HG03103 (cell line): ENCODE results near the gene CAP1.
"Not testable (repeated sequence)": the region's sequence is repeated elsewhere in the genome, so short reads cannot be mapped to it uniquely, and the experiment has no call there.

Experiments
- ATAC-seq: cut with Tn5 transposase; IDR thresholded peaks from one replicate; pipeline ENCODE4 v1.9.1; 2021; ENCODE audit warnings: low read depth; ENCODE audit not compliant: unreplicated experiment

Gene CAP1

GRCh38 chr1:40030528-40031135 lies 9.9 kb upstream of the CAP1 start:
- ATAC-seq, result no peak

GRCh38 chr1:40032240-40032891 lies 8.2 kb upstream of the CAP1 start:
- ATAC-seq, result no peak

DNA sequence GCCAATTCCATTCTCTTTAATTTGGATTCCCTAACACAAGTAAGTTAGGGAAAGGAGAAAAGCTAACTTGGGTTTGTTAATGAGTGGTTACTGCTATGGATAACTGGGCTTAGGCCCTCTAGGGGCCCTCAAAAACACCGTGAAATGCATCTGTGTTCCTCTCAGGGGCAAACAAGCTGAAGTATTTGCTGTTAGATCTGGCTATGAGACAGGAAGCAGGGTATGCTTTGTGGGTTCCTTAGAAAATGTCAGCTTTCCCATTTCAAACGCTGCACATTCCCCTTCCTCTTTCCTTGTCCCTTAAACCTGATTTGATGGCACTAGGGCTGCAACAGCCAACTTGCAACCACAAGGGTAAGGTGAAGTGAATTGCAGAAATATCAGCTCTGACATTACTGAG lies 5.7 kb upstream of the CAP1 start:
- no peak for ATAC-seq

GRCh38 chr1:40036574-40036973 lies 4.0 kb upstream of the CAP1 start:
- ATAC-seq, result no peak

DNA sequence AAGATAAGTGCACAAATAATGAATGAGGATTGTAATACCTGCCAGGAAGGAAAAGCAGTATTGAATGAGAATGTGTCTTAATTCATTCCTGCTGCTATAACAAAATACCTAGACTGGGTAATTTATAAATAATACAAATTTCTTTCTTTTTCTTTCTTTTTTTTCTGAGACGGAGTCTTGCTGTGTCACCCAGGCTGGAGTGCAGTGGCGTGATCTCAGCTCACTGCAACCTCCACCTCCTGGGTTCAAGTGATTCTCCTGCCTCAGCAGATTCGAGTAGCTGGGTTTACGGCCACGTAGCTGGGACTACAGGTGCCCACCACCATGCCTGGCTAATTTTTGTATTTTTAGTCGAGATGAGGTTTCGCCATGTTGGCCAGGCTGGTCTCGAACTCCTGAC lies 3.3 kb upstream of the CAP1 start:
- ATAC-seq, result not testable (repeated sequence)

- ATAC-seq, result no peak
These were observed 1.8 kb upstream of the CAP1 start for GRCh38 chr1:40038697-40039096.

DNA sequence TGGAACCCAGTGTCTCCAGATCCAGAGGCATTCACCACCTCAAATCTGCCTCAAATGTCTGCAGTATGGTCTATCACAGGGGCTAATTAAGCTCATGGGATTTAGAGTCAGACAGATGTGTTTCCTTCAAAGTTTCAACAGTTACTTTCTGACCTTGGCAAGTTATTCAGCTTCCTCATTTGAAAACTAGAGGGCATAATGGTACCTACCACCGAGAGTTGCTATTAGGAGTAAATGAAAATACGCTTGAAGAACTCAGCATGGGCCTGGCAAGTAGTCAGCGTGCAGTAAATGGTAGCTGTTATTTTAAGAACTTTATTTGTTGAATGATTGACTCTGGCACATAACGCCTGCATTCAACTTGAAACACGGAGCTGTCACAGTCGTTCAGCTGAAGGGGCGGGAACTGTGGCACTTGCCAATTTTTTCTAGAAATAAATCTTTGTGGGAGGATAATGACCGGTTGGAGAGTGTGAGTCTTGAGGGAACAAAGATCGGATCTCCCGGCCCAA lies 1.2 kb upstream of the CAP1 start:
- no peak for ATAC-seq

GRCh38 chr1:40039757-40040510 lies 595 bp upstream of the CAP1 start:
- ATAC-seq, result peak; percentile 54

- no peak for ATAC-seq
These were observed 923 bp downstream of the CAP1 start for GRCh38 chr1:40041466-40041838.

DNA sequence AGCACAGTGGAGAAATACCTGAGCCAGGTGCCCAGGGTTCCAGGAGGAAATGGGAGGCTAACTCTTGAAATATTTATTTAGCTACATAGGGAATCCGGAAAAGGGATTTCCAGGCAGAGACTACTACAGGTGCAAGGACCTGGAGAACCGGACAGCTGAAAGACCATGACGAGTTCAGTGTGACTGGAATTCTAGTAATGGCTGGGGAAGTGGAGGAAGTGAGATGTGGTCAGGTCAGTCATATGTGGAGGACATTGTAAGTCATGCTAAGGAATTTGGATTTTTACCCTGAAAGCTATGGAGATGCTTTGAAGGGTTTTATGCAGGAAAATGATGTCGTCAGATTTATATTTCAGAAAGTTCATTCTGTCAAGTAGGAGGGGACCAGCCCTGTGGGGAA lies 1.8 kb downstream of the CAP1 start:
- ATAC-seq, result no peak

DNA sequence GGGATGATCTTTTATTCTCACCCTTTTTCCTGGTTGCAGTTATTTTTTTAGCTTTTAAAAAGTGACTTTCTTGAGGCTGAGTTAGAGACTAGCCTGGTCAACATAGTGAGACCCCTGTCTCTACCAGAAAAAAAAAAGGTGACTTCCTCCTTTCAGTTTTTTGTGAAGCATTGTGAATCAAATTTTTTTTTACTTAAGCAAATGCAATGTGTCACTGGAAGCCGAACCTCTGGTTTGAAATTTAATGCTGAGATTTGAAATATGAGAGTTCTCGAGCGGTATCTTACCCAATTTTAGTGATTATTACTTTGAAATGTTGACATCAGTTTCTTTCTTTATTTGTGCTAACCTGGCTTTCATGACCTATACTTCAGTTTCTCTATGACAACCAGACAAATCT lies 3.6 kb downstream of the CAP1 start:
- ATAC-seq, result no peak

- ATAC-seq, result no peak
These were observed 4.7 kb downstream of the CAP1 start for GRCh38 chr1:40045182-40045581.

DNA sequence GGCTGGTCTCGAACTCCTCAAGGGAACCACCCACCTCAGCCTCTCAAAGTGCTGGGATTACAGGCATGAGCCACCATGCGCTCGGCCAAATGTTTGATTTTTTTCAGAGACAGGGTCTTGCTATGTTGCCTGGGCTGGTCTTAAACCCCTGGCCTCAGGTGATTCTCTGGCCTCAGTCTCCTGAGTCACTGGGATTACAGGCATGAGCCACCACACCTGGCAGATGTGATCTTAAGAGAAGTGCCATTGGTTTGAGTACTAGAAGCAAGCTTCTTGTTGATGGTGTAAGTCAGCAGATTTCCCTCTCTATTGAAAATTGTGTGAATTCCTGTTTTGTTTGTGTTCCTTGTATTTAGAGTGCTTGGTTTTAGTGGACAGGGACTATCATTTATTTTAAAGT lies 5.2 kb downstream of the CAP1 start:
- ATAC-seq, result no peak

DNA sequence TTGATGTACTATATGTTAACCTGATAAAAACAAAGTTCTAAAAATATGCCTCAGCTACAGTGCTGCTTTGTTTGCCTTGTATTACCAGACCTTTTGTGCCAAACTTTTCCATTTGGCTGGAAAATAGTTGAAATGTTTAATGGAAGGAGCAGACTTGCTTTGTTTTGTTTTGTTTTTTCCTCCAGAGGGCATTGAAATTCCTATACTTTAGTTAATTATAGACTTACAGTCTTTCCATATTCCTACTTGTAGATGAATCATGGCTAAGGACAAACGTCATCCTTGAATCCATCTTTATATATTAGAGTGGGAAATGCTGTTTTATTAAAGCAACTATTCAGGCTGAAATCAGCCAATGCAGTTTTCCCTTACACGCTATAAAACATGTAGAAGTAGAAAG lies 6.7 kb downstream of the CAP1 start:
- ATAC-seq, result no peak

DNA sequence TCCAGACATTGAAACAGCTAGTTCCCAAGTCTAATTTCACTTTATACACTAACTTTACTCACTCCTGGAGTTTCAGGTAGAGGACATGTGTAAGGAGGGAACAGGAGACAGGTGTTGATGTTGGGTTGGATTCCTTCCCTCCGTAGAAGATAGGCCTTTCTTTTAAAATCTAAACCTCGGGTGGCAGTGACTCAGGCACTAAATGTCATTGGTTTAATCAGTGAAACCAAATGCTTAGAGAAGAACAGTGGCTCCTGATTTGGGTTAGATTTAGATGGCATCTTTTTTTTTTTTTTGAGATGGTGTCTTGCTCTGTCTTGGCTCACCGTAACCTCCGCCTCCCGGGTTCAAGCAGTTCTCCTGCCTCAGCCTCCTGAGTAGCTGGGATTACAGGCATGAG lies 7.2 kb downstream of the CAP1 start:
- no peak for ATAC-seq

- no peak for ATAC-seq
These were observed 9.2 kb downstream of the CAP1 start for GRCh38 chr1:40049725-40050124.

DNA sequence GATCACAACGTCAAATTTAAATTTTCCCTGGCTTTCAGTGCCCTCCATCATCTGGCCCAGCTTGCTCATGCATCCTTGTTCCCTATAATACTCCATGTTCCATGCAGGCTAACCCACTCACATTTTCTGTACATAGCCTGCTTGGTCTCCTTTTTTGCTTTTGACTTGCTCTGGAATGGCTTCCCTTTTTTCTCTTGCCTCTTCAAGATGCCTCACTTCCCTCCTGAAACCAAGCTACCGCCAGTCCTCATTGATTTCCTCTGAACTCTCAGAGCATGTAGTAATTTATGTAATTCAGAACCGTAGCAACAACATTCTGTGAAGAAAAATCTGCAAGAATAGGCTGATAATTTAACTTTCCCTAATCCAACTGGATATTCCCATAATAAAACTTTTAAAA lies 10.3 kb downstream of the CAP1 start:
- ATAC-seq, result no peak

DNA sequence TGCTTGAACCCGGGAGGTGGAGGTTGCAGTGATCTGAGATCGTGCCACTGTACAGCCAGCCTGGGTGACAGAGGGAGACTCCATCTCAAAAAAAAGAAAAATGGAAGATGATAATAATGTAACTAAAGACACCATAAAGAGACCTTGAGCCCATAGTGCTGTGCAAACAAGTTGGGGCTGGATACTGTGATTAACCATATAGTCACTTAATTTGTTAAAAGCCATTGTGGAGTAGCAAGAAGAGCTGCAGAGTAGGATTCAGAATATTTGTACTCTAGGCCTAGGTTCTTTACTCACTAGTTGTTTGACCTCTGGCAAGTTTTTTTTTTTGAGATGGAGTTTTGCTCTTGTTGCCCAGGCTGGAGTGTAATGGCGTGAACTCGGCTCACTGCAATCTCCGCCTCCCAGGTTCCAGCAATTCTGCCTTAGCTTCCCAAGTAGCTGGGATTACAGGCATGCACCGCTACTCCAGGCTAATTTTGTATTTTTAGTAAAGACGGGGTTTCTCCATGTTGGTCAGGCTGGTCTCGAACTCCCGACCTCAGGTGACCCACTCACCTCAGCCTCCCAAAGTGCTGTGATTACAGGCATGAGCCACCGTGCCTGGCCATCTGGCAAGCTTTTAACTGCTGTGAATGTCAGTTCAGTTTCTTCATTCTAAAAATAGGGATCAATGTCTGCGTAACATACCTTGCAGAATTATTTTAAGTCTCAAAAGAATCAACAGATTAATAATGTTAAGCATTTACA lies 12.8 kb downstream of the CAP1 start:
- no peak for ATAC-seq

GRCh38 chr1:40056519-40057309 lies 16.2 kb downstream of the CAP1 start:
- no peak for ATAC-seq

DNA sequence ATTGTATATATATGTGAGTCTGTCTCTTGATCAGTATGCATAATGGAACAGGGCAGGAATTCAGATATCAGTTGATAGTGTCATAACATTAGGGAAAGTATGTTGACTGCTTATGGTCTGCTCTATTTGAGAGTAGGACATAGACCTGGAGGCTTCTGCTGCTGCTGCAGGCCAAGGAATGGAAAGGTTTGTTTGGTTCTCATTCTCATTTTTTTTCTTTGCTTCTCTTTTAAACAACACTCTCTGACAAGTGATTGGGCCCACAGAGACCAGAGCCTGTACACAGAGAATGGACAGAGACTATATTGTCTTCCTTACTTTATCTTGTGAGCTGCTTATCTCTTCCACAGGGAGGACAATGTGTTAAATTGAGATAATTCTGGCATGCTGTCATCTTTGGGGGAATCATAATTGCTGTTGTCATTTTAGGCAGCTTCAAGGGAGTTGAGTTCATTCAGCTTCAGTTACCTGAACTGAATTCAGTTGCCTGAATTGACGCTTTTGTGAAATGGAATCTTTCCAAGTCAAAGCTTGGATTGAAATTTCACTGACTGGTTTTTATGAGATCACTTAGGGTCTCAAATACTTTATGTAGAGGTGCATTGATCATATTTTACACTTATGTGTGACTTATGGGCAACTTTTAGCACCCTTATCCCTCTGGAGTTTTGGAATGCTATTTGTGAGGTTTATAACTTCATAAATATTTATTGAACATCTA lies 16.9 kb downstream of the CAP1 start:
- no peak for ATAC-seq
